Bone marrow (tissue), 2 donors: ENCODE data around the gene TRIOBP.
A peak's percentile ranks its signal among the peaks of the same experiment; 100 is the strongest.

Experiments used
- DNase-seq, 2 donors: peaks; one replicate each; lab custom pipeline; 2025; lab: John Stamatoyannopoulos, UW

Gene TRIOBP

DNA sequence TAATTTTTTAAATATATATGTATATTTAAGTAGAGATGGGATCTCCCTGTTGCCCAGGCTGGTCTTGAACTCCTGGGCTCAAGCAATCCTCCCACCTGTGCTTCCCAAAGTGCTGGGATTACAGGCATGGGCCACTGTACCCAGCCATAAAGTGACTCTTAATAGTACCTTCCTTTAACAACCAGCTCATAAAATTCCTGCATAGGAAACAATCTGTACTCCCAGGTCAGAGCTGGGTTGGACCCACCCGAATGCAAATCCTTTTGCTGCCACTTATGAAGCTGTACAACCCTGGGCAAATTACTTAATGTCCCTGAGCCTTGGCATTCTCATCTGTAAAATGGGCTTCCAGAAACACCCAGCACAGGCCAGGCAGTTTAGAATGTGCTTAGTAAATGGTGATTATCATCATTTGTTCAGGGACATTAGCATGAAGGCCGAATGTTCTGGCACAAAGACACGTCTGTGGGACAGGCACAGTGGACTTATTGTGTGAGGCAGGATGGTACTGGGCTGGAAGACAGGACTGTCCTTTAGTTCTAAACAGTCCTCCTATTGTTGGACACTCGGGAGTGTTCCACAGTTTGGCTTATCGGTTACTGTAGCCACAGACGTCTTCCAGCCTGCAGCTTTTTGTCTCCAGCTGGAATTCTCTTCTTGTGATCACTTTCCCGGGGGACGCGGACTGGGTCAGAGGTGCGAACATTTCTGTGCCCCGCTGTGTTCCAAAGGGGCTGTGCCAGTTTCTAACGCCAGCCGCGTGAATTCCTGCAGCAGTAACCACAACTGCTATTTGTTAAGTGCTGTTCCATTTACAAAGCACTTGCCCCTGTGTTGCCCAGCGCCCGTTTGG, 32.4 kb upstream of the TRIOBP start:
- DNase-seq, result no peak

DNA sequence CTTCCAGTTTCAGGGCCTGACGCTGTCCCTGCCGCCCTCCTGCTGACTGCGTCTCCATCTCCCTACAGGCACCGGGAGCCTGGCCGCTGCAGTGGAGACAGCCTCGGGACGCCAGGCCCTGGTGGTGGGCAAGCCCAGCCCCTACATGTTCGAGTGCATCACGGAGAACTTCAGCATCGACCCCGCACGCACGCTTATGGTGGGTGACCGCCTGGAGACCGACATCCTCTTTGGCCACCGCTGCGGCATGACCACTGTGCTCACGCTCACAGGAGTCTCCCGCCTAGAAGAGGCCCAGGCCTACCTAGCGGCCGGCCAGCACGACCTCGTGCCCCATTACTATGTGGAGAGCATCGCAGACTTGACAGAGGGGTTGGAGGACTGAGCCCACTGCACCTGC, 31.4 kb upstream of the TRIOBP start:
- DNase-seq, result no peak

DNA sequence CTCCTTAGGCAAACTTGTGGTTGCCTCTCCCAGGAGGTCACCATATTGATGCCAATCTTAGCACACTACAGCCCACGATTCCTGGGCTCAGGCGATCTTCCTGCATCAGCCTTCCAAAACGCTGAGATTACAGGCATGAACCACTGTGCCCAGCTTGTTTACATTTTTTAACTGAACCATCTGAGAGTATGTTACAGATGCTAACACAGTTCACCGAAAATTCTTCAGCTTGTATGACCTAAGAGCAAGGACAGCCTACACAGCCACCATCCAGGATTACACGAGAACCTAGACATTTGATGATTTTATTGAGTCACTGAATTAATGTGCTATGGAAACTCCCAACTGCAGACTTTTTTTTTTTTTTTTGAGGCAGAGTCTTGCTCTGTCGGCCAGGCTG, 27.3 kb upstream of the TRIOBP start:
- DNase-seq, result no peak

DNA sequence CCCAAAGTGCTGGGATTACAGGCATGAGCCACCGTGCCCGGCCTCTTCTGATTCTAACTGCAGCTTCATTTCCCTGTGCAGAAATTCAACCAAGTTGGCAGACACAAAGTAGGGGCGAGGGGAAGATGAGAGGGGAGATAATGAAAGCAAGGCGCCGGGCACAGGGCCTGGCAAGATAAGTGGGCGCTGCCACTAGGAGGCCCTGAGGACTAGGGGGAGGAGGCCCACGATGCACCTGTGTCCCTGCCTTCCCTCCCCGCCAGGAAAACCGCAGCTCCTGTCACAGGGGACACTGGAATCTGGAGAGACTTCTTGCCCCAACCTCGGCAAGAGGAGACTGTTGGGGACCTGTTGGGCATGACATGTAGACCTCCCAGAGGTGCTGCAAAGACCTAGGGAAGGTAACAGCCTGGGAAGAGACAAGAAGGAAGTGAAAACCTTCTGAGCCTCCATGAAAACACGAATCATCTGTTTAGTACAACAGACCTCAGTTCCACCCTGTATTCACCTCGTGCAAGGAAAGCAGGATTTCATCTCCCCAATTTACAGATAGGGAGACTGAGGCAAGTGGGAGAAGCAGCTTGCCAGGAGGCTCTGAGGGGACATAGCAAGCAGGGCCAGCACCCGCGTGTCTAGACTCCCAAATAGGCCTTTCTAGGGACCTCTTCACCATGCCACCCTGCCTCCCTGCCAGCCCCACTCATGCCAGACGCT, 24.5 kb upstream of the TRIOBP start:
- peak in 1 of 2 donors; percentile 46 for DNase-seq

DNA sequence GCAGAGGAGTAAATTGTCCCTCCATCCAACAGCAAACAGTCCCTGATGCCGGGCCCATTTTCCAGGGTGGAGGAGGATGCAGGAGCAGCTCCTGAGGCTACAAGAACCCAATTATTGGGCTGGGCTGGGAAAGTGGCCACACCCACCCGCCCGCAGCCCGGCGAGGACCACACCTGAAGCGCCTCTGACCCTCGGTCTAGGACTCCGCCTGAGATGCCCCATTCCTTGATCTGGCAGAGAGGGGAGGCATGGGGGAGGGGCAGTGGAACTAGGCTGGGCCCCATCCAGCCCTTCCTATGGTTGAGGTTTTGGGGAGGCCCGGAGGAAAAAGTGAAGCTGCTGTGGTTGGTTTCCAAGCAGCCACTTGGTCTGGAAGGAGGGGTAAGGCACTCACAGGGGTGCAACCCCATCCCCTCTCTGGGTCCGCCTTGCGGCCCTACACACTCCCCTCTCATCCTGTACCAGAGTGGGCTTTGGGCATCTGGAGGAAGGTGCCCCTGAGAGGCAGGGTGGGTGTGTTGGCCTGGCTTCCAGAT, 23.9 kb upstream of the TRIOBP start:
- no peak for DNase-seq

DNA sequence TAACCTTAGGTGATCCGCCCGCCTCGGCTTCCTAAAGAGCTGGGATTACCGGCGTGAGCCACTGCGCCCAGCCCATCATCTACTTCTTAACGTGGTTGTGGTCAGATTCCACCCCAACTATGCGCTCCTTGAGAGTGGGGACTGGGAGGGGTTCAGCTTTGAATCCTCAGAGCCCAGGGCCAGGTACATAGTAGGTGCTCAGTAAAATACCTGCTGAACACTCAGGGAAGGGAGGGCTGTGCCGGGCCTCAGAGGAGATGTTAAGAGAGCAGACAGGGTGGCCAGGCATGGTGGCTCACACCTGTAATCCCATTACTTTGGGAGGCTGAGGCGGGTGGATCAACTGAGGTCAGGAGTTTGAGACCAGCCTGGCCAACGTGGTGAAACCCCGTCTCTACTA, 22.6 kb upstream of the TRIOBP start:
- no peak for DNase-seq

DNA sequence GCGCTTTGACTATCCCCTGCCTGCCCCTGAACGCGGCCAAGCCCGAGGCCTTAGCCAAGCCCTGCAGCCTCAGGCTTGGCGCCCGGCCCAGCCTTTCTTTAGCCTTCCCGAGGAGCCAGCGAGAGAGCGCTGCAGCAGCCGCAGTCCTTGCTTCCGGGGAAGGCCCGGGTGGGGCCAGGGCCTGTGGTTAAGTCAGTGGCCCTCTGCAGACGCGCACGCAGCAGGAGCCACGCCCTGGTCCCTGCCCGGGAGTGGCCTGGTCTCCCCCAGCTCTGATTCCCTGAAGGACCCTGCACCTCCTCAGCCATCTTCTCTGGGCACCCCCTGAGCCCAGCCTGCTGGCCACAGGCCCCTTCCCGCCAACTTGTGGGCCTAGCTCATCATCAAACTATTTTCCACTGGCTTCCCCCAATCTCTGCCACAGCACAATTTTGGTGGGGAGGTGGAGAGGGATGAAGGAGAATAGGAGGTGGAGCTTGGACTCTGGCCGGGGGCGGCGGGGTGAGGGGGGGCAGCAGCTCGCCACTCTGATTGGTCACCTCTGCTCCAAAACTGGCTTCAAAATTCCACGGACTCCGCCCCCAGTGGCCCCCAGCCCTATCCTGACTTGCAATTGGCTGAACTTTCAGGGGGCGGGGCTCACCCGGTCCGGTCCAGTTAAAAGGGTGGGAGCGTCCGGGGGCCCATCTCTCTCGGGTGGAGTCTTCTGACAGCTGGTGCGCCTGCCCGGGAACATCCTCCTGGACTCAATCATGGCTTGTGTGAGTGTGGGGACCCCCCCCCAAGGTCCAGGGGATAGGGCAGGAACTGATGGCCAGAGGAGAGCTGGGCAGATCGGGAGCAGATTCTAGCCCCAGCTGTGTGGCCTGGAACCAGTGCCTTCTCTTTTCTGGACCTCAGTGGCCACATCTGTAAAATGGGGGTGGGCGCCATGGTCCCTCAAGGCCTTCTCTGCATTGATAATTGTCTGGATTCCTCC, 21.6 kb upstream of the TRIOBP start, which contains the start of gene LGALS1:
Gene LGALS1, plus strand, starts transcription at position 686 of the 979 bp plus-strand sequence. Its CDS starts 67 bp downstream, at position 753.
- peak; percentile 67 to 94 for DNase-seq

DNA sequence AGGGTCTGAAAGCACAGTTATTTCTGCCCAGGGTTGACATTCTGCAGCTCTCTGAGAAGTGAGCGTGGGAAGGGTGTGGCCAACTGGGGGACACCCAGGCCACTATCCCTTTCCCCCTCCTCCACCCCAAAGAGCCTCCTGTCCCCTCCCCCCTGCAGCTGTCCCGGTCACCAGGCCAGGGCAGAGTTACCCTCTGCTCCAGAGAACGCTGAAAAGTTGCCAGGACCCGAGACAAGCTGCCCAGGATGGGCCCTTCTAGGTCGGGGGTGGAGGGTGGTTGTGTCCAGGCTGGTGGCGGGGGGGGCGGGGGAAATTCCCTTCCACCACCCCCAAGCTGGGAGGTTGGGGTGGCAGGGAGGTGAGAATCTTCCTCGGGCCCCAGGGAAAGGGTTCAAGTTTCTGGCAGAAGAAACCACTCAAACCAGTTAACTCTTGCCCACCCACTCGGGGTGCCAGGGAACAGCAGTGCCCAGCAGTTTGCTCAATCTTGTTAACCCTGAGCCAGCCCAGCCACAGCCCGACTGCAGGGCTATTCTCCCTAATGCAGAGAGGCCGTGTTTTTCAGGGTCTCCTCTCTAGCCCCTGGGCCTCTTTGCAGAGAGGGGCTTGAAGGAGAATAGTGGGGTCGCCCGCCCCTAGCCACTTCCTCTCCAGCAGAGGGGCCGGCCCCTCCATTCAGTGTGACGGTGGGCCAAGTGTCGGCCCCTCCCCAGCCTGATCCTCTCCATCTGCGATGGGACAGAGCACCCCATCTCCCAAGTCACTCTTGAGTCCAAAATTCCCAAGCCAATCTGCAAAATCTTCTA, 20.7 kb upstream of the TRIOBP start:
- DNase-seq, result peak in 1 of 2 donors; percentile 23

DNA sequence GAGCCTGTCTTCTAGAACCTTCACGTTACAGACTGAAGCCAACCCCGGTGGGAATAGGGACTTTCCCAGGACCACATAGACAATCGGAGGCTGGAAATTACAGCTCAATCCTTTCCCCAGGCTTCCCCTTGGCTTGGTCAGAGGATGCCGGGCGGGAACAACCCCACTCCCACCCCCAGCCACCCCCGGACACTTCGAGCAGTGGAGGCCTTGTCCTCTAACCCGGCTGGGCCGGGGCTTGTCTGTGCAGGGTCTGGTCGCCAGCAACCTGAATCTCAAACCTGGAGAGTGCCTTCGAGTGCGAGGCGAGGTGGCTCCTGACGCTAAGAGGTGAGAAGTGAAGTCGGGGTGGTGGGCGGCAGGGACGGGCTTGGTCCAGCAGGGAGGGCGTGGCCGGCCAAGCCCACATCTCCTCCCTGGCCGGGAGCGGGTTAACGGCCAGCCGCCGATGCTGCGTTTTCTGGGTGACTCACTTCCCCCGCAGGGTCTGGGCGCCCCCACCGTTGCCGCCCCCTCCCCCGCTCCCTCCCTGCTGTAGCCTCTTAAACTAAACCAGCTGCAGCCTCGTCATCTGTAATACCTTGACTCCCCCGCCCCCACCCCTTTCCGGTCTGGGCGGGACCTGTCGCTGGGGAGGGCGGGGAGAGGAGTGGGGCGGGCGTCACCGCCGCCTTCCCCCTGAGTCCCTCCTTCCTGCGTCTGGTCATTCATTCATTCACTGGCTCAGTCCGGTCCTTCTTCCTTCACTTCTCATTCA, 19.9 kb upstream of the TRIOBP start:
- DNase-seq, result peak; percentile 73 to 95

DNA sequence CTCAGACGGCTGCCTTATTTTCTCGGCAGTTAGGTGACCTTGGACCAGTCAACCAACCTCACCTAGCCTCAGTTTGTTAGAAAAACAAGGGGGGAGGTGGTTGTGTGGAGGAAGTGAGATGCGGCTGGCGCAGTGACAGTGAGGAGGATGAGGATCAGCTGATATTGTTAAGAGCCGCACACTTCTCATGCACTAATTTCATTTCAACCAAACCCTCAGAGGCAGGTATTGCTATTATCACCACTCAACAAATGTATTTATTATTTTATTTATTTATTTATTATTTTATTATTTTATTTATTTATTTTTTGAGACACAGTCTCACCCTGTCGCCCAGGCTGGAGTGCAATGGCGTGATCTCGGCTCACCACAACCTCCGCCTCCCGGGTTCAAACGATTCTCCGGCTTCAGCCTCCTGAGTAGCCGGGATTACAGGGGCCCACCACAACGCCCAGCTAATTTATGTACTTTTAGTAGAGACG, 19.3 kb upstream of the TRIOBP start:
- DNase-seq, result no peak

DNA sequence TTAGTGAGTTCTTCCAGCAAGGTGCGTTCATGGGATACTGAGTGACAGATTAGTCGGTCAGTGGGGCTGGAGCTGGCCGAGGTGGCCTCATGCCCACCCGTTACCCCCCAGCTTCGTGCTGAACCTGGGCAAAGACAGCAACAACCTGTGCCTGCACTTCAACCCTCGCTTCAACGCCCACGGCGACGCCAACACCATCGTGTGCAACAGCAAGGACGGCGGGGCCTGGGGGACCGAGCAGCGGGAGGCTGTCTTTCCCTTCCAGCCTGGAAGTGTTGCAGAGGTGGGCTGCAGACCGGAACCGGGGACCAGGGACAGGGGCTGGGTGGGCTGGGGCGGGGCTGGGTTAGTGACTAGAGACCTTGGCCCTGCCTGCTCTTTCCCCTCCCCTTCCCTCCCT, 18.5 kb upstream of the TRIOBP start:
- no peak for DNase-seq

DNA sequence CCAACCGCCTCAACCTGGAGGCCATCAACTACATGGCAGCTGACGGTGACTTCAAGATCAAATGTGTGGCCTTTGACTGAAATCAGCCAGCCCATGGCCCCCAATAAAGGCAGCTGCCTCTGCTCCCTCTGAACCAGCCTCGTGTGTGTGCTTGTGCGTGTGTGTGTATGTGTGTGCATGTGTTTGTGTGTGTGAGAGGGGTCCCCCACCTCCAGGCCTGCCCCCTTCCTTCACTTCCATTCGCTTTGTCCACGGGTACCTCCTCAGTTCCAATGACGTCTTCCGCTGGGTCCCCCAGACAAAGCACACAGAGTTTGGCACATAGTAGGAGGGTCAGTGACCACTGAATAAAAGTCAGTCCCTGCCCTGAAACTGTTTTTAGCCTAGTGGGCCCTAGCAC, 17.2 kb upstream of the TRIOBP start:
- DNase-seq, result no peak

DNA sequence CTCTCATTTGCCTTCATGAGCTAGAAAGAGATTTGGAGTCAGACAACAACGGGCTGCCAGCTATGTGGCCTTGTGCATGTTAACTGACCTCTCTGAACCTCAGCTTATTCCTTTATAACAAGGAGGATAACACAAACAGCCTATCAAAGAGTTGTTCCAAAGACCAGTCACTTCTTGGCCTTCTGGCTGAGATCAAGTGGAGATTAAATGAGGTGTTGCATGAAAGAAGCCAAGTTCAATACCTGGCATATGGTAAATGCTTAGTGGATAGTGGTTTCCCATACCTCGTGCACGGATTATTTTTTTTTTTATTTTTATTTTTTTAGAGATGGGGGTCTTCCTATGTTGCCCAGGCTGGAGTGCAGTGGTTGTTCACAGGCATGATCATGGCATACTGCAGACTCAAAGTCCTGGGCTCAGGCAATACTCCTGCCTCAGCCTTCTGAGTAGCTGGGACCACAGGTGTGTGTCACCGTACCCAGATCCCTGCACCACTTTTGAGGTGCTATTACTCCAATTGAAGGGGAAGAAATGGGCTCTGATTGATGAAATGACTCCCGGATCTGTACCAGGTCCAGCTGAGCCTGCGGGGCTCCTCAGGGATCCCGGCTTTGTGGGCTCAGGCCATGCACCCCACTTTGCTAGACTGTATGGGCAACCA, 16.5 kb upstream of the TRIOBP start:
- no peak for DNase-seq

DNA sequence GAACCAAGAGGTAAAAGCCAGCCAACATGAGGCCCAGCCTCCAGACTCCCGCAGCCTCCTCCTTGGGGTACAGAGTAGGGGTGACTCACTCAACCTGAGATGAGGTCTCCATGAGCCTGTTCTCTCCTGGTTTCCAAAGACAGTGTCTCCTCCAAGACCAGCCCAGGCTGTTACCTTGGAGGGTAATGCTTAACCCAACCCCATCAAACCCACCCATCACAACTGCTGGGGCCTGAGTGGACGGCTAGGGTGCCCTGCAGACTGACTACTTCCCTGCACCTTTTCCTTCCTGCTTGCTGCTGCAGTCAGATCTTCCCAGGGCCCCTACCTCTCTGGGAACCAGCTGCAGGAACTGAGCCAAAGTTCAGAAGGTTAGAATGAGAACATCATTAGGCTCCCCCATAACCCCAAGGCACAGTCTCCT, 15.8 kb upstream of the TRIOBP start:
- DNase-seq, result no peak

DNA sequence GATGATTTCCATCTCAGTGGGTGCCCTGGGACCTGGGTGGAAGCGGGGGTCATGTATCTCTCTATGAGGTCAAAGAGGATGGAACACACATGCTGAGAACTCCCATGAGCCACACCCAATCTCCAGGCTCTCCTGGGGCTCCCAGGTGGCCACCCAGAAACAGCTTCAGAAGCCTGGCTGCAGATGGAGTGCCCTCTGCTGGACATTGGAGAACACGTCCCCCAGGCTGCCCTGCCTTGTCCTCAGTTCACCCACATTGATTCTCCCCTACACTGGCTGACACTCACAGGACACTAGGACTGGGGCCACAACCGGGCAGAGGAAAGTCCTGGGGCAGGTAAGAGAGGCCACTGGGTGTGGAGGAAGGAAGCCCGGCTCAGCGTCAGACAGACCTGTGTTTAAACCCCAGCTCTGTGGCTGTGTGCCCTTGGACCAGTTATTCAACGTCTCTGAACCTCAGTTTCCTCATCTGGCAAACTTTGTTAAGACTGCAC, 15.2 kb upstream of the TRIOBP start:
- DNase-seq, result peak; percentile 37 to 39

DNA sequence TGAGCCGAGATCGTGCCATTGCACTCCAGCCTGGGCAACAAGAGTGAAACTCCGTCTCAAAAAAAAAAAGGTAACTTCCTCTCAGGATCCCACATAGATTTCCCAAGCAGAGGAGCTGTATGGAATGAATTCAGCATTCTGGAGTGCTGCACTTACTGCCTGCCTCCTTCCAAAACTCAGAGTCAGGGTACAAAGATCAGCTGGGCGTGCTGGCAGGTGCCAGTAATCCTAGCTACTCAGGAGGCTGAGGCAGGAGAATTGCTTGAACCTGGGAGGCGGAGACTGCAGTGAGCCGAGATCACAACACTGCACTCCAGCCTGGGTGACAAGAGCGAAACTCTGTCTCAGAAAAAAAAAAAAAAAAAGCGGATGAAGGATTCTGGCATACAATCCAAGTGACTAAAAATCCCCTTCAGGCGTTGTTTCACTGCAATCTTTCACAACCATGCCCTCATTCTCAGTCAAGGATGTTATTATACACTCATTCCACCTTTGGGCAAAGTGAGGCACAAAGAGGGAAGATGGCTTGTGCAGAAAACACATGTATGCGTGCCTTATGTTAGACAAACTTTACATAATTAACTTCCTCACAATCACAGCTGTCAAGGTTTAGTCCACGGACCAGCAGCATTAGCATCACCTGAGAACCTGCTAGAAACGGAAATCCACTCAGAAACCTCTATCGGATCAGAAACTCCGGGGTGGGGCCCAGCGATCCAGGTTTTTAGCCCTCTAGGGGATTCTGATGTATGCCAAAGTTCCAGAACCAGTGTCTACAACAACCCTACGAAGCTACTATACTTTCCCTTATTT, 11.8 kb upstream of the TRIOBP start:
- DNase-seq, result no peak

DNA sequence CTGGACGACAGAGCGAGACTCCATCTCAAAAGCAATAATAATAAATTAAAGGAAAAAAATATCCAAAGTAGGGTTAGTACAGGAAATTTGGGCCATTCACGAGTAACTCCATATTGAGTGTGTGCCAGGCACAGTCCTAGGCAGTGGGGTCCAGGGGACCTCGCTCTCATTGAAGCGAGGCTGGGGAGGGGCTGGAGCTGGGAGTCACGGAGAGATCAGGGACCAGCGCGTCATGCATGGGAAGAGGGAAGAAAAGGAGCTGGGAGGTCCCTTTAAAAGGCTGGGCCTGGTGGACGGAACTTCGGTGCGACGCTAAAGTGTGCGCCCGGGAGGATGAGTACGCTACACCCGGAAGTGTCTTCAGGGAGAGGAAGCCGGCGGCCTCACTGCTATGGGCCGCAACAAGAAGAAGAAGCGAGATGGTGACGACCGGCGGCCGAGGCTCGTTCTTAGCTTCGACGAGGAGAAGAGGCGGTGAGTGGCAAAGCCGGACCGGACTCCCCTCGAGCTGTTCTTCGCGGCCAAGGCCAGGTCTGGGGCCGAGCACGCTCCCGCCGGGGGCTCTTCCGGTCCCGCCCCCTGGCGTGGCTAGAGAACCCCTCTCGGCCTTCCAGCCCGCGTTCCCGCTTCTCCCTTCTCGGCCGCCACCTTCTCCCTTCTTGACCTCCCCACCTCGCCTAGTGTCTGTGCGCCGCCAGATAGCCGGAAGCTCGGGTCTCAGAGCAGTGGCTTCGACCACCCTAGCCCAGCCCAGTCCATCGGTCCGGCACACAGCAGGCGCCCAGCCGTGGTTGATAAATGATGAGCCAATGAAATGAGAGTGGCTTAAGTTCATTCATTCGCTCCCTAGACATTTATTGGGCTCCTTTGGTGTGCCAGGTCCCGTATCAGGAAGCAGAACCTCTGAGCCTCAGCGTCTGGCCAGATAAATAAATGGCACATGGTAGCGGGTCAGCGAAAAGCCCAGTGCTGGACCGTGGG, 10.6 kb upstream of the TRIOBP start, which contains the start of gene NOL12:
Gene NOL12, plus strand, starts transcription at position 342 of the 981 bp plus-strand sequence. Its CDS starts 50 bp downstream, at position 392.
- DNase-seq, result peak; percentile 58 to 86
